ENCODE results near the gene KCNN3. TPM values are rescaled to one million over a fixed set of nuclear protein-coding genes. Genes with fewer than 3 reads are reported as not detected.

The KCNN3 gene
- total RNA-seq, 3 donors from 2014 or later (not counting 1 experiment from before 2014, with no cell fraction given): 0.05 to 0.95 TPM; not detected in 1

DNA sequence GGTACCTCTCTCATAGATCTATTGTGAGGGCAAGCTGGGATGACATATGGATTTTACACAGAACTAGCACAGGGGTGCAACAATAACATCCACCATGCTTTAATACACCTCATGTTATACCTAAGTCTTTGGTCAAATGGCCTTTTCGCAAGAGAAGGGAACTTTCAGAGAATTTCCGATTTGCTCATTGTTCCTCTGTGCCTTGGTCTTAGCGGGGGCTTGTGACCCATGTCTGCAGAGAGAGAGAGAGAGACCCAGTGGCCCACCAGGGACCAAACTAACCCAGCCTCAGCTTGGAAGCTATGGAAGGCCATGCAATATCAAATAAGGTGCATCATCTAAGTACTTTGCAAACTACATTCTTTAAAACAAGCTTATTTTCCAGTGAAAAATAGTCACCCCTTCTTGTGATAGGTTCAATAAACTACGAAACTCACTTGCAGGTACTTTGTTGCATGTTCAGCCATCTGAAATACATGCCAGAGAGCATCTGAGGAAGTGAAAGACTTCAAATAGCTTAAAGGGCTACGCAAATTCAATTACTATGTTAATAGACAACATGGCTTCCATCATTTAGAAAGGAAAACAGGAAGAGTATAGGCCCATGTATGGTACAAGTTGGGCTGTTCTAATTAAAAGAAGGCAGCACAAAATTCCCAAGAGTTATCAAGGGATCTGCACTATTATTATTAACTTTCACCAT, 100.7 kb downstream of the KCNN3 start:
- H3K4me1 Mint-ChIP-seq: no peaks in the 10 kb centered on the region
- Histone ChIP-seq H3K27ac (ENCODE audit: low read length) (no peak overlapping the region), H3K27me3 (ENCODE audit: control insufficient read depth, insufficient read depth, low read length) (peaks cover 4% of the 10 kb centered on the region), H3K36me3 (ENCODE audit: control insufficient read depth, insufficient read depth, low read length) (no peaks in the 10 kb centered on the region), H3K4me3 (ENCODE audit: low read length) (no peak overlapping the region), H3K4me1 (ENCODE audit: control insufficient read depth, insufficient read depth, low read length) (no peaks in the 10 kb centered on the region), H3K9me3 (ENCODE audit: control insufficient read depth, insufficient read depth, low read length) (no peaks in the 10 kb centered on the region)
- intact Hi-C loops (cut with micrococcal nuclease): no loop called here
- ATAC-seq: no peak
- DNase-seq: no peak
- no peaks in the 10 kb centered on the region for H3K9me3 Mint-ChIP-seq
- no peak overlapping the region for H3K4me3 Mint-ChIP-seq
- 89% methylated on average over 4 of the region's 5 CpGs for WGBS (ENCODE audit: insufficient coverage)
- peaks cover 18 to 19% of the 10 kb centered on the region in 2 donors for H3K27me3 Mint-ChIP-seq (ENCODE audit: low read depth in 2 of 2)
- no peak overlapping the region for H3K27ac Mint-ChIP-seq
- no peak for TF ChIP-seq CTCF (IDR thresholded peaks at IDR 0.05)
- H3K36me3 Mint-ChIP-seq: no peaks in the 10 kb centered on the region

DNA sequence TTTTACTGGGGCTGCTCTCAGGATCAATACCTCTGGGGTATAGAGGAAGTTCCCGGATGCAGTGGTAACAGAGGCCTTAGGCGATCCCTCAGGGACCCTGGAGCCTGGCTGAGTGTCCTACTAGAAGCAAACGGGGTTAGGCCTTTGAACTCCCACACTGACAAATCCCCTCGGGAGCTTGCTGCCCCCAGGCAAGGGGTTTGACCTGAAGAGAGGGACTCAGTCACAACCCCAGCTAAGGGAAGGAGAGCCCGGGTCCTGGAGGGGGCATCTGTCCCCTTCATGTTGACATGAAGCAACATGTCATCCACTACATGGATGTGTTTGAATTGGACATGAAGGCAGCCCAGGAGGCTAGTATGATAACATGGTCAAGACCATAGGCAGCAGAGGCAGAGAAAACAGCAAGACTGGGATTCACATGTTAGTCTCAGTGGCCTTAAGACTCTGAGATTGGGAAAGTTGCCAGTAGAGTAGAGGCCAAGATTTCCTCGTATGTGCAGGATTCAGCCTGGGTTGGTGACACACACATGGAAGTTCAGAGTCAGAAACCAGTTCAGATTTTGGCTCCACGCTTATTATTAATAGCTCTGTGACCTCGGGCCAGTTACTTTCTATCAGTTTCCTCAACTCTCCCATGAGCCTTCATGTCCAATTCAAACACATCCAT, 101.5 kb downstream of the KCNN3 start:
- intact Hi-C loops (cut with micrococcal nuclease): no loop called here
- no peak for DNase-seq

DNA sequence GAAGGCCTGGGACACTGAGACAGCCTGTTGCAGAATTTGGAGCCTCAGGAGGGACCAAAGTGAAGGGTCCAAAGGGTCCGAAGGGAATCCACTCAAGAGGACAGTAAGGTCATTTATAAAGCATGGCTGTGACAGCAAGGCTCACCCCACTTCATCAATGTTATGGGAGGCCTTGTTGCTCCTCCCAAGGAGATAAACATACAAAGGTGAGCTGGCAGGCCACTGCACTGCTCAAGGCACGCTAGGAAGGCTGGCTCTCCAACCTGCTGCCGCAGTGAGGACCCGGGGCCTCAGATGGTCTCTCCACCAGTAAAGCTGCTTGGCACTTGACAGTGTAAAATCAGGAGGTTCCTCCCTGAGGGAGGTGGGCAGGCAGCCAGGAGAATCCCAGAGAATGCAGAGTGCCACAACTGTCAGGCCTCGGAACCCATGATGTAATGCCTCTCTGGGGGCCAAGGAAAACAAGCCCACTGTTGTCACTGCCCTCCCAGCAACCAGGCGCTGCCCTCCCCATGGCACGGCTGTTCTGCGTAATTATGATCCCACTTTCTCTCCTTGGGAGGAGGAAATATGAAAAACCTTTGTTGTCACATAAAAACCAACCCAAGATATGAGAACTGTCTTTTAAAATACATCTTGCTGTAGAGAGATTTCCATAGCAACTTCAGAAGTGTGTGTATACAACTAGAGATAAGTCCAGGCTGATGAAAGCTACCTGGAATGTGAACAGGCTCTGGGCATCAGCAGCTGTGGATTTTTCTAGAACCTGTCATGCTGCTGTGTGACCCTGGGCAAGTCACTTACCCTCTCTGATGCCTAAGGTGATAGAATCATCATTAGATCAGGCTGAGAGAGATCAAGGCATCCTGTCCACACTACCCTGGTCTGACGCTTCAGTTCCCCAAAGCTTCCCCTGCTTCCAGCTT, 102.5 kb downstream of the KCNN3 start:
- DNase-seq (no peak), ATAC-seq (no peak)
- H3K27me3 Mint-ChIP-seq (ENCODE audit: low read depth in 2 of 2): peaks cover 31 to 35% of the 10 kb centered on the region in 2 donors
- intact Hi-C loops (cut with micrococcal nuclease): no loop called here
- H3K4me3 Mint-ChIP-seq: no peak overlapping the region
- H3K4me1 Mint-ChIP-seq: no peaks in the 10 kb centered on the region
- no peaks in the 10 kb centered on the region for H3K36me3 Mint-ChIP-seq
- H3K27me3 ChIP-seq (ENCODE audit: control insufficient read depth, insufficient read depth, low read length): peaks cover 10% of the 10 kb centered on the region
- no peak overlapping the region for H3K4me3 ChIP-seq (ENCODE audit: low read length)
- TF ChIP-seq CTCF (IDR thresholded peaks at IDR 0.05): no peak
- H3K36me3 ChIP-seq (ENCODE audit: control insufficient read depth, insufficient read depth, low read length): no peaks in the 10 kb centered on the region
- H3K9me3 ChIP-seq (ENCODE audit: control insufficient read depth, insufficient read depth, low read length): no peaks in the 10 kb centered on the region
- 88% methylated on average over 9 of the region's 9 CpGs for WGBS (ENCODE audit: insufficient coverage)
- no peak overlapping the region for H3K27ac Mint-ChIP-seq
- no peaks in the 10 kb centered on the region for H3K9me3 Mint-ChIP-seq
- H3K4me1 ChIP-seq (ENCODE audit: control insufficient read depth, insufficient read depth, low read length): no peaks in the 10 kb centered on the region
- H3K27ac ChIP-seq (ENCODE audit: low read length): no peak overlapping the region

More for the DNA sequence above, 101.5 kb downstream of the KCNN3 start:
- H3K27me3 ChIP-seq (ENCODE audit: control insufficient read depth, insufficient read depth, low read length): peaks cover 4% of the 10 kb centered on the region
- Mint-ChIP-seq H3K36me3 (no peaks in the 10 kb centered on the region), H3K4me3 (no peak overlapping the region), H3K9me3 (no peaks in the 10 kb centered on the region), H3K4me1 (no peaks in the 10 kb centered on the region), H3K27me3 (ENCODE audit: low read depth in 2 of 2) (peaks cover 23 to 25% of the 10 kb centered on the region in 2 donors), H3K27ac (no peak overlapping the region)
- H3K9me3 ChIP-seq (ENCODE audit: control insufficient read depth, insufficient read depth, low read length): no peaks in the 10 kb centered on the region
- H3K4me1 ChIP-seq (ENCODE audit: control insufficient read depth, insufficient read depth, low read length): no peaks in the 10 kb centered on the region
- H3K27ac ChIP-seq (ENCODE audit: low read length): no peak overlapping the region
- no peak overlapping the region for H3K4me3 ChIP-seq (ENCODE audit: low read length)
- H3K36me3 ChIP-seq (ENCODE audit: control insufficient read depth, insufficient read depth, low read length): no peaks in the 10 kb centered on the region
- WGBS (ENCODE audit: insufficient coverage): 88% methylated on average over 8 of the region's 8 CpGs
- no peak for TF ChIP-seq CTCF (IDR thresholded peaks at IDR 0.05)
- ATAC-seq: no peak
